ENCODE data around the gene NUDT14.

GRCh38 chr14:105139212-105139825 lies 41.8 kb downstream of the NUDT14 start:
- TF ChIP-seq POLR2AphosphoS5 (IDR thresholded peaks at IDR 0.05) (no peak), CTCF (IDR thresholded peaks at IDR 0.05) (no peak), POLR2A (IDR thresholded peaks at IDR 0.05) (no peak)

All from prostate gland (tissue), 2 donors.